C4-2B (cell line): ENCODE results near the gene GTPBP6.

ENCODE experiments used
- CTCF ChIP-seq: fragments of 450-650 bp; conservative IDR thresholded peaks from 2 replicates; pipeline ENCODE4 v1.5.1; 2017; ENCODE audit warnings: mild to moderate bottlenecking
- ZFX ChIP-seq: fragments of 450-650 bp; IDR thresholded peaks from 2 replicates; pipeline ENCODE4 v1.6.1; 2017

- TF ChIP-seq CTCF, result no peak
- TF ChIP-seq ZFX, result no peak
Observed at GRCh38 chrX:344371-344901, 25.8 kb upstream of the GTPBP6 start.
